Gastroesophageal sphincter (tissue), 4 donors: Measurements from ENCODE around the gene CACNA1C. TPM values are rescaled to one million over a fixed set of nuclear protein-coding genes. Genes with fewer than 3 reads are reported as not detected.

ENCODE experiments used
- ATAC-seq: fragments of 150-250 bp; one replicate; pipeline ENCODE4 v1.9.1; 2016; ENCODE audit warnings: mild to moderate bottlenecking, moderate library complexity
- H3K27ac ChIP-seq, 4 donors: fragments of 200-600 bp; sonication (generic) in 3 of 4; 1 replicate in 3 of 4; 2 replicates in 1 of 4; pipeline ENCODE4 v1.5.1; 2016 to 2019
- H3K27me3 ChIP-seq: fragments of 200-600 bp; sonication (generic); one replicate; pipeline ENCODE4 v1.5.1; 2019
- H3K36me3 ChIP-seq, 2 donors: fragments of 200-600 bp; sonication (generic); one replicate each; pipeline ENCODE4 v1.5.1; 2019; ENCODE audit warnings: control low read depth in 1 of 2
- H3K4me1 ChIP-seq, 3 donors: fragments of 200-600 bp; sonication (generic); 1 replicate in 2 of 3; 2 replicates in 1 of 3; pipeline ENCODE4 v1.5.1; 2016 to 2019; ENCODE audit warnings: control low read depth in 2 of 3
- H3K4me3 ChIP-seq, 2 donors: fragments of 200-600 bp; sonication (generic); one replicate each; pipeline ENCODE4 v1.5.1; 2019; ENCODE audit warnings: mild to moderate bottlenecking in 1 of 2, moderate library complexity in 1 of 2
- H3K9me3 ChIP-seq, 3 donors: fragments of 200-600 bp; sonication (generic); one replicate each; pipeline ENCODE4 v1.5.1; 2017 to 2019; ENCODE audit warnings: control low read depth in 2 of 3
- EP300 ChIP-seq: sonication (generic); formaldehyde crosslinking; IDR thresholded peaks from one replicate; pipeline ENCODE4 v1.6.1; 2017; ENCODE audit warnings: antibody characterized with exemption, mild to moderate bottlenecking
- POLR2A ChIP-seq, 2 donors: fragments of 450-650 bp; IDR thresholded peaks; one replicate each; pipeline ENCODE4 v1.6.1; 2017; ENCODE audit warnings: antibody characterized with exemption in 2 of 2, mild to moderate bottlenecking in 2 of 2, moderate library complexity in 1 of 2
- POLR2AphosphoS5 ChIP-seq: sonication (generic); formaldehyde crosslinking; IDR thresholded peaks from one replicate; pipeline ENCODE4 v1.6.1; 2017; ENCODE audit warnings: antibody characterized with exemption
- WGBS, 2 donors: methylation state at CpG; one replicate each; pipeline ENCODE4 v1.1.5; 2018; ENCODE audit warnings: low coverage in 1 of 2; 5-methylcytosine and 5-hydroxymethylcytosine counted together
- total RNA-seq, 4 donors: library from RNA; depleted of rRNA; stranded (reverse); fragments of >200 nt; gene quantifications; one replicate each; pipeline ENCODE4 v1.1.0, GENCODE V29; 2016
- TF ChIP-seq, protein P1 (sequence below), 4 experiments: fragments of 200-600 bp in 2 of 4; fragments of 450-650 bp in 2 of 4; sonication (generic) in 1 of 4; IDR thresholded peaks; one replicate each; pipeline ENCODE4 v1.5.1; 2017 to 2019; ENCODE audit warnings: antibody characterized with exemption in 4 of 4, mild to moderate bottlenecking in 2 of 4, moderate library complexity in 2 of 4

The CACNA1C gene
- total RNA-seq, 4 donors from 2014 or later: 22.9 to 96.2 (median 41.4) TPM

DNA sequence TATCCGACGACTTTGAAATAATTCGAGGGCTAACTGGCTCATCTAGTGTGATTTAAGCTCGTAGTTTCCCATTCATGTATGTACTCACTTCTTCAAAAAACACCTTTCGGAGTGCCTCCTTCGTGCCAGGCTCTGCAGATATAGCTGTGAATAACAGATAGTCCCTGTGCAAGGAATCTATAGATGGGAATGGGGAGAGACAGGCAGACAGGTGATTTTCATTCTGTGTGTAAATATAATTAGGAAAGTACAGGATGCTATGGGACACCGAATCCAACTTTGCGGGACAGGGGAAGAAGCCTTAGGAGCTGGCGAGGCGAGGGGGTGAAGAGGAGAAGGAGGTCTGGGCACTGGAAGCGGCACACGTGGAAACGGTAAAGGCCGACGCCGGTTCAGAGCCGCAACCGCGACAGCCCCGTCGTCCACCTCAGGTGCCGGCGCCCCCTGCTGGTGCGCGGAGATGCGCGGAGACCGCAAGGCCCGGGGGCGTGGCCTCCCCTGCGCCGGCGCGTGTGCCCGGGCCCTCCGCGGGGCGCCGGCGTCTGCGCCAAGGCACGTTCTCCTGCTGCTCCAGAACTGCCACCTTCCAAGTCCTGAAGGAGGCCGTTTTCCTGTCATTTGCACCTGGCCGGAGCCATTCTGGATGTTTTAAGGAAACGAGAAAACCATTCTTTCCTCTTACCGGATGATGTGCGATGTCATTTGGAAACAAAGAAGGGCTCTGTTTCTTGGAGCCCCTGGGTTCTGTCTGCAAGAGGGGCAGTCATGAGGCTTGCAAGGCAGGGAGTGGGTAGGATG, 18.0 kb upstream of the CACNA1C start:
- peak; percentile 96 for ATAC-seq
- WGBS, 2 donors: 20 to 27% methylated on average over 16 to 24 of the region's 47 CpGs
- H3K27ac ChIP-seq: peak overlapping the region in 1 of 4 donors; percentile 60
- no peaks in the 10 kb centered on the region for H3K27me3 ChIP-seq
- H3K36me3 ChIP-seq: no peaks in the 10 kb centered on the region
- H3K9me3 ChIP-seq: no peaks in the 10 kb centered on the region
- TF ChIP-seq POLR2AphosphoS5 (peak; percentile 38), POLR2A (IDR thresholded peaks at IDR 0.05) (no peak)
- TF ChIP-seq, protein P1, sequence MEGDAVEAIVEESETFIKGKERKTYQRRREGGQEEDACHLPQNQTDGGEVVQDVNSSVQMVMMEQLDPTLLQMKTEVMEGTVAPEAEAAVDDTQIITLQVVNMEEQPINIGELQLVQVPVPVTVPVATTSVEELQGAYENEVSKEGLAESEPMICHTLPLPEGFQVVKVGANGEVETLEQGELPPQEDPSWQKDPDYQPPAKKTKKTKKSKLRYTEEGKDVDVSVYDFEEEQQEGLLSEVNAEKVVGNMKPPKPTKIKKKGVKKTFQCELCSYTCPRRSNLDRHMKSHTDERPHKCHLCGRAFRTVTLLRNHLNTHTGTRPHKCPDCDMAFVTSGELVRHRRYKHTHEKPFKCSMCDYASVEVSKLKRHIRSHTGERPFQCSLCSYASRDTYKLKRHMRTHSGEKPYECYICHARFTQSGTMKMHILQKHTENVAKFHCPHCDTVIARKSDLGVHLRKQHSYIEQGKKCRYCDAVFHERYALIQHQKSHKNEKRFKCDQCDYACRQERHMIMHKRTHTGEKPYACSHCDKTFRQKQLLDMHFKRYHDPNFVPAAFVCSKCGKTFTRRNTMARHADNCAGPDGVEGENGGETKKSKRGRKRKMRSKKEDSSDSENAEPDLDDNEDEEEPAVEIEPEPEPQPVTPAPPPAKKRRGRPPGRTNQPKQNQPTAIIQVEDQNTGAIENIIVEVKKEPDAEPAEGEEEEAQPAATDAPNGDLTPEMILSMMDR (IDR thresholded peaks at IDR 0.05): peak; percentile 94 to 99 (median 98)
- peak overlapping the region; percentile 4 to 43 for H3K4me3 ChIP-seq
- H3K4me1 ChIP-seq: peaks cover 0 to 18% (median 9%) of the 10 kb centered on the region in 3 donors

DNA sequence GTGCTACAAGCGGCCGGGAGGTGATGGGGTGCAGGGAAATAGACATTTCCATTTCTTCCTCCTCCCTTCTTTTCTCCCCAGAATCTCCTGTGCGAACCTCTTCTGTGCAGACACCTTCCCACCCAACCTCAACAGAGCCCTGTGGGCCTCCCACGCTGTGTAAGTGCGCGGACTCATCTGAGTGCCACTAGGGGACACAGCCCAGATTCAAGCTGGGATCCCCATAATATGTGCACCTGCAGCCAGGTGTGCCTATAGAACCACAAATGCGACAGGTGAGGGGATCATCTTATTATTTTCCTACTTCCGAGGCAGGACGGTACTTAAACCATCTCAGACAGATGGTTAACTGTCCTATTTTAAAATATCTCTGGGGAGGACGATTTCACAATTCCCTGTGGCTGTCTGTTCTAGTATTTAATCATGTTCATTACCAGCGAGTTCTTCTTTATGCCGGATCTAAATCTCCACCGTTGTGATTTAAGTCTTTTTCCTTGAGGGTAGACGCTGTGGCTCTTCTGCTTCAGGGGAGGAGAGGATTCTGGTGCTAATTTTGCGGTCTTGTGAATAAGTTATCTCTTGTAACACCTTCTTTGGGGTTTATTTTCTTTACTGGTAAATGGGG, 17.2 kb upstream of the CACNA1C start:
- Histone ChIP-seq H3K4me3 (peak overlapping the region in 1 of 2 donors; percentile 43), H3K27ac (peak overlapping the region in 1 of 4 donors; percentile 60), H3K9me3 (no peaks in the 10 kb centered on the region), H3K27me3 (no peaks in the 10 kb centered on the region), H3K4me1 (peaks cover 0 to 18% (median 9%) of the 10 kb centered on the region in 3 donors), H3K36me3 (no peaks in the 10 kb centered on the region)
- ATAC-seq: no peak
- WGBS, 2 donors: 53 to 73% methylated on average over 9 to 11 of the region's 15 CpGs
- TF ChIP-seq EP300: no peak
- no peak for TF ChIP-seq POLR2A (IDR thresholded peaks at IDR 0.05)
- TF ChIP-seq, protein P1 (IDR thresholded peaks at IDR 0.05): no peak
- no peak for TF ChIP-seq POLR2AphosphoS5

DNA sequence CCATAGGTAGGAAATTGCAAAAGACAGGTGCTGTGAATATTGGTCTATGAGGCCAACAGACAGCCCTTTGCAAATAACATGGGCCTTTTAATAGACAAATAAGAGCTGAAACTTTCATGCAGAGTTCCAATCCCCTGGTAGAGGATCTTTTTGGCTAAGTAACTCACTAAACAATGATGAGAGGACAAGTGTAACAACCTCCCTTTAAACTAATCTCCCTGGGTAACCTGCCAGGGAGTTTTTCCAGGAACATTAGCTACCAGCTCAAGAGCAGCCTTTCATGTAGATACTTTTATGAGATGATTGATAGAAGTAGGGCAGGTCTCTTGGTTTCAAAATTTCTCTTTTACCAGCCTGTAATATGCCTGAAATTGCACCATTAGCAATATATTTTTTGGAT, 13.8 kb upstream of the CACNA1C start:
- no peak for TF ChIP-seq EP300
- no peak for TF ChIP-seq POLR2A (IDR thresholded peaks at IDR 0.05)
- TF ChIP-seq, protein P1 (IDR thresholded peaks at IDR 0.05): no peak
- TF ChIP-seq POLR2AphosphoS5: no peak
- ATAC-seq: no peak
- Histone ChIP-seq H3K36me3 (no peaks in the 10 kb centered on the region), H3K27ac (no peak overlapping the region), H3K4me1 (peaks cover 0 to 18% (median 9%) of the 10 kb centered on the region in 3 donors), H3K4me3 (no peak overlapping the region), H3K27me3 (no peaks in the 10 kb centered on the region), H3K9me3 (no peaks in the 10 kb centered on the region)

DNA sequence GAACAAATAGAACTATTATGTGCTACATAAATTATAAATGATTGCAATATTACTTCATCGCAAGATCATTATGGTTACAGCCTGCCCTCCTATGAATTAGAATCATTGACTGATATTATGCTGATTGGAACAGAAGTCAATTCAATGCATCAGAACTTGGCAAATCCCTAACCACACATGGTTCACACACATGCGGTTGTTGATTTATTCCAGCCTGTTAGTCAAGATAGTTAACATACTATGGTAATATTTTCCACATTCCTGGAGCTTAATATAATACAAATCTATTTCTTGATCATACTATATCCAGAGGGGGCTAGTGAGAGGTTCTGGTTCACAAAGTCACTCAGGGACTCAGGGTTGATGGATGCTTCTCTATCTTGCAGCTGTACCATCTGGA, 9.7 kb upstream of the CACNA1C start:
- Histone ChIP-seq H3K27me3 (no peaks in the 10 kb centered on the region), H3K27ac (no peak overlapping the region), H3K4me1 (no peaks in the 10 kb centered on the region), H3K4me3 (no peak overlapping the region), H3K36me3 (no peaks in the 10 kb centered on the region), H3K9me3 (no peaks in the 10 kb centered on the region)
- no peak for ATAC-seq
- 92% methylated on average over 2 of the region's 2 CpGs for whole genome bisulfite sequencing, 2 donors
- TF ChIP-seq POLR2AphosphoS5 (no peak), POLR2A (IDR thresholded peaks at IDR 0.05) (no peak), EP300 (no peak)
- TF ChIP-seq, protein P1 (IDR thresholded peaks at IDR 0.05): no peak

DNA sequence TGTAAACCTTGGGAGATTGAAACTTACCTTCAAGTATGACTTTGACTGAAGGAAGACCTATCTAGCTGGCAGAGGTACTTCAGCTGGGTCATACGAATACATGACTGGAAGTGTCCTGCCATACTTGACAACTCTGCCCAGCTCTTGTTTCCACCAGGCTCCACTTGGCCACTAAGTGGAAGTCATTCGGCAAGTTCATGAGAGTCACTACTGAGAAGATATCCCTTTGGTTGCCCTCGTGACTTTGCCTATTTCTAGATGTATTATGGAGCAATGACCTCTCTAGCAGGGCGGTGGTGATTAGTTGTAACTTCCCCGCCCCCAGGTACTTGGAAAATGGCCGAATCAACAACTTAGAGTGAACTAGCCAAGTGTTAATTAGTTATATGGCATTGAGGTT, 8.6 kb upstream of the CACNA1C start:
- Histone ChIP-seq H3K4me1 (no peaks in the 10 kb centered on the region), H3K9me3 (no peaks in the 10 kb centered on the region), H3K4me3 (no peak overlapping the region), H3K27ac (no peak overlapping the region), H3K36me3 (no peaks in the 10 kb centered on the region), H3K27me3 (no peaks in the 10 kb centered on the region)
- ATAC-seq: no peak
- TF ChIP-seq EP300 (no peak), POLR2A (IDR thresholded peaks at IDR 0.05) (no peak), POLR2AphosphoS5 (no peak)
- TF ChIP-seq, protein P1 (IDR thresholded peaks at IDR 0.05): no peak
- WGBS, 2 donors: 81 to 94% methylated on average over 4 to 6 of the region's 6 CpGs
